ENCODE measurements around the gene HDDC3. TPM values are rescaled to one million over a fixed set of nuclear protein-coding genes. Genes with fewer than 3 reads are reported as not detected.

HDDC3 gene
- total RNA-seq, 1 experiment from 2014 or later: 25.5 TPM

- TF ChIP-seq, protein P1, sequence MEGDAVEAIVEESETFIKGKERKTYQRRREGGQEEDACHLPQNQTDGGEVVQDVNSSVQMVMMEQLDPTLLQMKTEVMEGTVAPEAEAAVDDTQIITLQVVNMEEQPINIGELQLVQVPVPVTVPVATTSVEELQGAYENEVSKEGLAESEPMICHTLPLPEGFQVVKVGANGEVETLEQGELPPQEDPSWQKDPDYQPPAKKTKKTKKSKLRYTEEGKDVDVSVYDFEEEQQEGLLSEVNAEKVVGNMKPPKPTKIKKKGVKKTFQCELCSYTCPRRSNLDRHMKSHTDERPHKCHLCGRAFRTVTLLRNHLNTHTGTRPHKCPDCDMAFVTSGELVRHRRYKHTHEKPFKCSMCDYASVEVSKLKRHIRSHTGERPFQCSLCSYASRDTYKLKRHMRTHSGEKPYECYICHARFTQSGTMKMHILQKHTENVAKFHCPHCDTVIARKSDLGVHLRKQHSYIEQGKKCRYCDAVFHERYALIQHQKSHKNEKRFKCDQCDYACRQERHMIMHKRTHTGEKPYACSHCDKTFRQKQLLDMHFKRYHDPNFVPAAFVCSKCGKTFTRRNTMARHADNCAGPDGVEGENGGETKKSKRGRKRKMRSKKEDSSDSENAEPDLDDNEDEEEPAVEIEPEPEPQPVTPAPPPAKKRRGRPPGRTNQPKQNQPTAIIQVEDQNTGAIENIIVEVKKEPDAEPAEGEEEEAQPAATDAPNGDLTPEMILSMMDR (IDR thresholded peaks at IDR 0.05; ENCODE audit: unreplicated experiment): no peak
- H3K27me3 Mint-ChIP-seq (ENCODE audit: insufficient read depth, unreplicated experiment): no peaks in the 10 kb centered on the region
- ChIA-PET CTCF (interaction anchor here (0.6 kb wide), 1 partner anchor 22 kb away, joined by 3 read pairs; no protein-coding TSS in a partner anchor), POLR2A (interaction anchor here (3.3 kb wide), 1 partner anchor 23 kb away, joined by 15 read pairs; the partner anchor contains the start of gene HDDC3)
- H3K4me1 Mint-ChIP-seq (ENCODE audit: insufficient read depth, unreplicated experiment): no peaks in the 10 kb centered on the region
- H3K4me3 Mint-ChIP-seq (ENCODE audit: unreplicated experiment): no peak overlapping the region
- DNase-seq (ENCODE audit: unreplicated experiment): no peak
- intact Hi-C loops (cut with micrococcal nuclease): no loop called here
- peaks cover 33% of the 10 kb centered on the region for H3K36me3 Mint-ChIP-seq (ENCODE audit: insufficient read depth, unreplicated experiment)
- no TSS peak for BruUV-seq (replicated peaks)
- no peak overlapping the region for H3K27ac Mint-ChIP-seq (ENCODE audit: low read depth, unreplicated experiment)
- H3K9me3 Mint-ChIP-seq (ENCODE audit: unreplicated experiment): no peaks in the 10 kb centered on the region
Measured at GRCh38 chr15:90907838-90908507, 24.4 kb downstream of the HDDC3 start.

GRCh38 chr15:90907051-90907660, 25.2 kb downstream of the HDDC3 start:
- Mint-ChIP-seq H3K4me1 (ENCODE audit: insufficient read depth, unreplicated experiment) (no peaks in the 10 kb centered on the region), H3K27me3 (ENCODE audit: insufficient read depth, unreplicated experiment) (no peaks in the 10 kb centered on the region), H3K4me3 (ENCODE audit: unreplicated experiment) (no peak overlapping the region), H3K36me3 (ENCODE audit: insufficient read depth, unreplicated experiment) (peaks cover 33% of the 10 kb centered on the region), H3K9me3 (ENCODE audit: unreplicated experiment) (no peaks in the 10 kb centered on the region), H3K27ac (ENCODE audit: low read depth, unreplicated experiment) (no peak overlapping the region)
- ChIA-PET CTCF (no interaction called here), POLR2A (interaction anchor here (3.3 kb wide), 1 partner anchor 24 kb away, joined by 15 read pairs; the partner anchor contains the start of gene HDDC3)
- intact Hi-C loops (cut with micrococcal nuclease): no loop called here
- no peak for DNase-seq (ENCODE audit: unreplicated experiment)
- no TSS peak for BruUV-seq (replicated peaks)
- TF ChIP-seq, protein P1 (IDR thresholded peaks at IDR 0.05; ENCODE audit: unreplicated experiment): no peak

DNA sequence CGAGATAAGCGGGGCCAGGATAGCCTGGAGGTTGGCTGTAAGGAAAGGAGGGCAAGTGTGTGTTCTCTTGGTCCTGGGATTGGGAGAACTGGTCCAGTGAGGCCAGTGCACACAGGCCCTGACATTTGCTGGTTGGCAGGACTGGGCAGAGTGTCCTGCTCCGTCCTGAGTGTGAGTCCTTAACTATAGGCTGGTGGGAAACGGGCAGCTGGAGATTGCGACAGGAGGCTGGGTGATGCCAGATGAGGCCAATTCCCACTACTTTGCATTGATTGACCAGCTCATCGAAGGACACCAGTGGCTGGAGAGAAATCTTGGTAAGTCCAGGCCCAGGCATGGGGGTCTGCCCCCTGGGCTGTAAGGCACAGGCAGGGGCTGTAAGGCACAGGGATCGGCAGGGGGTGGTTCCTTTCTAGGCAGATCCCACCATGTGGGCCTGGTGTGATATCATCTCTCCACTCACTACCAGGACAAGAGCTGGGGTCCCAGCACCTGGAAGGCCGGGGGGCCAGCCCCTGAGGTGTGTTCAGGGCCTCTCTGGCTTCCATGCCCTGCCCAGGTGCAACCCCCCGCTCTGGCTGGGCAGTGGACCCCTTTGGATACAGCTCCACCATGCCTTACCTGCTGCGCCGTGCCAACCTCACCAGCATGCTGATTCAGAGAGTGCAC, 26.0 kb downstream of the HDDC3 start:
- Mint-ChIP-seq H3K9me3 (ENCODE audit: unreplicated experiment) (no peaks in the 10 kb centered on the region), H3K36me3 (ENCODE audit: insufficient read depth, unreplicated experiment) (peaks cover 30% of the 10 kb centered on the region), H3K4me1 (ENCODE audit: insufficient read depth, unreplicated experiment) (peaks cover 7% of the 10 kb centered on the region), H3K27ac (ENCODE audit: low read depth, unreplicated experiment) (no peak overlapping the region), H3K27me3 (ENCODE audit: insufficient read depth, unreplicated experiment) (no peaks in the 10 kb centered on the region), H3K4me3 (ENCODE audit: unreplicated experiment) (no peak overlapping the region)
- CTCF ChIA-PET: interaction anchor here (0.6 to 12.8 kb wide), 3 partner anchors 20 to 315 kb away, joined by 3 to 131 read pairs (median 83); partner anchors contain the start of genes FES, HDDC3 and UNC45A
- DNase-seq (ENCODE audit: unreplicated experiment): no peak
- no TSS peak for BruUV-seq (replicated peaks)
- POLR2A ChIA-PET: interaction anchor here (0.6 to 3.3 kb wide), 2 partner anchors 20 to 25 kb away, joined by 4 to 15 read pairs; partner anchors contain the start of gene HDDC3
- intact Hi-C loops (cut with micrococcal nuclease): no loop called here
- TF ChIP-seq, protein P1 (IDR thresholded peaks at IDR 0.05; ENCODE audit: unreplicated experiment): no peak

Measured in MCF 10A (cell line).